GM21529 (cell line): ENCODE measurements around the gene VPS37B.

Source experiments
- ATAC-seq: cut with Tn5 transposase; IDR thresholded peaks from one replicate; pipeline ENCODE4 v1.9.1; 2021; ENCODE audit not compliant: unreplicated experiment

Gene VPS37B

DNA sequence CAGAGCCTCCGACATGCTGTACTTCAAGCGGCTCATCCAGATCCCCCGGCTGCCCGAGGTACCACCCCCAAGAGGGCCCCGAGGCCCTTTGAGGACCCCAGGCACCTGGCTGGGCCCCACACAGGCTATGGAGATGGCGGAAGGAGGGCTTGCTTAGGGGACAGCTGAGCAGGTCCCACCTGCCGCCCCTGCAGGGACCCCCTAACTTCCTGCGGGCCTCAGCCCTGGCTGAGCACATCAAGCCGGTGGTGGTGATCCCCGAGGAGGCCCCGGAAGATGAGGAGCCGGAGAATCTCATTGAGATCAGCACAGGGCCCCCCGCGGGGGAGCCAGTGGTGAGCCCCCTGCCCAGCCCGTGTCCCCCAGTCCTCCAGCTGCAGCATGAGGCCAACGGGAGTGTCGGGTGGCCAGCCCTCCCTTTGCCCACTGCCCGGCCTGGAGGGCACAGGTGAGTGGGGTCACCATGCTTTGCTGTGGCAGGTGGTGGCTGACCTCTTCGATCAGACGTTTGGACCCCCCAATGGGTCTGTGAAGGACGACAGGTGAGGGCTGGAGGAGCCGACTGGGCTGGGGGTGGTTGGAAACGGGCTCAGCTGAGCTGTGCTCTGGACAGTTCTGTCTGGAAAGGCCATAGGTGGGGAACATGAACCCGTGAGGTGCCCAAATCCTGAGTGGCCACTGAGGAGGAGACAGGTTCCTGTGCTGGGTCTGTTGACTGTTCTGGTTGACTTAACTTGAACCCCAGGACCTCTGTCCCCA lies 40.7 kb downstream of the VPS37B start:
- ATAC-seq: no peak

DNA sequence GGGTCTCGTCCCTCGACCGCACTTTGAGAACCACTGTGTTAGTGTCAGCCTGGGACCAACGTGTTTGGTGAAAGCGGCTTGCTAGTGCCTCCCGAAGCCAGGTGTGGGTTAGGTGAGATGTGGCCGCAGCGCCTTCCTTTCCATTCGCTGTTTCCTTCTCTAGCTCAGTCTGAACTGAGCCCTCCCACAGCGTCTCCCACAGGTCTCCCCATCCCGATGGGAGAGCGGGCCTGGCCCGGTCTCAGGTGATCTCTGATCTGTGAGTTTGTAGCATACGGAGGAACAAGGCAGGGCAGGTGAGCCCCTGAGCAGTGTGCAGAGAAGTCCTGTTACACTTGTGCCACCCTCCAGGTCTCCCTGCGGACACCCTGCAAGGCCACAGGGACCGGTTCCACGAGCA lies 41.4 kb downstream of the VPS37B start:
- ATAC-seq: no peak

DNA sequence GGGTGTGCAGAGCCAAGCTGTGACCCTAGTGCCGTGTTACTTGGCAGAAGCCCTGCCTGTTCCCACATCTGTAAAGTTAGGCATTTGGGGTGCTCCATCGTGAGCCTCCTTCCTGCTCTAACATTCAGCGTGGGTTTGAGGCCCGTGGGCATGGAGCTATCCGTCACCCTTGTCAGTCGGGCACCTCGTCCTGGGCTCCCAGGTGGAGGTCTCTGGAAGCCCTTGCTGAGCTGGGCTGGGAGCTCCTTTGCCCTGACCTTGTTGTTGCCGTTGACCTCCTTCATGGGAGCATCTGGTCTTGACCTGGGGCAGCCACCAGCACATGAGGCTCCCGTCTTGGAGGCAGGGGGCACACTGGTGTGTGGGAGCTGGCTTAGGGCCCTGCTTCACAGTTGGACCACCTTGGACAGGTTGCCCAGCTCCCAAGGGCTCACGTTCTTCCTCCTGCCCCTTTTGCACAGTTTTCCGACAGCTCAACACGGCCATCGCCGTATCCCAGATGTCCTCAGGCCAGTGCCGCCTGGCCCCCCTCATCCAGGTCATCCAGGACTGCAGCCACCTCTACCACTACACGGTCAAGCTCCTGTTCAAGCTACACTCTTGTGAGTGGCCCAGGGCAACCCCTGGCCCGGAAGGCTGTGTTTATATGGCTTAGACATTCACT lies 42.2 kb downstream of the VPS37B start:
- ATAC-seq: no peak

DNA sequence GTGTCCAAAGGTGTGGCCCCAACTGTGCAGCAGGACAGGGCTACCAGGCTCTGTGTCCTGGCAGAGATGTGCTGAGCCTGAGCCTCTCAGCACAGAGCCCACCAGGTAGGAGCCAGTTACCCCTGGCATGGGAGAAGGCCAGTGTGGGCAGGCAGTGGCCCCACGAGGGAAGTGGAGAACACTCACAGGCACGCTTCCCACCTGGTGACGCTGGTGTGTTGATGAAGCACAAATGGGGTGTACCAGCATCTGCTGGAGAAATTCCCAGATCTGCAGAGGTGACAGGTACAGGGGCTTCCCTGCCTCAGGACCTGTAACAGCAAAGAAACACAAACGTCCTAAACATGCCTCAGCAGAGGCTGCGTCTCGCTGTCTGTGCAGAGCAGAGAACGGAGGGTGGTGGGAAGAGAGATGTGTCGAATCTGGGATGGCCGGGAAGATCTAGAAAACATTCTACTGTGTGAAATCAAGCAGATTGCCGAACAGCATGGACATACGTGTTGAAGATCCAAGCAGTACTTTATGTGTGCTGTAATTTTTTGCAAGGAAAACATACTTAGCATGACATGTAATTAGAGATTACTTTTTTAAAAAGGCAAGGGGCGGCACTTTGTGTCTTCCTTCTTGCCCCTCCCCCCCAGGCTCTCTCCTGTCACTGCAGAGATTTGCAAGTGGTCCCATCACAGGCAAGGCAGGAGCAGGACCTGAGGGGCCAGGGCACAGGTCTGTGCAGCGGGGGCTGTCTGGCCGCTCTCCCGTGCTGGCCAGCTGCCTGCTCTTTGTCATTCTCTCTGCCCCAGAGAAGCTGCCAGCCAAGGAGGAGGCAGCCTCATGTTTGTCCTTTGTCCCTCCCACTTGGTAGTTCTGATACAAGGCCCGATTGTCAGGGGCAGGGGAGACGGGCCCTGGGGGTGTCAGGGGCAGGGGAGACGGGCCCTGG lies 43.3 kb downstream of the VPS37B start:
- no peak for ATAC-seq

DNA sequence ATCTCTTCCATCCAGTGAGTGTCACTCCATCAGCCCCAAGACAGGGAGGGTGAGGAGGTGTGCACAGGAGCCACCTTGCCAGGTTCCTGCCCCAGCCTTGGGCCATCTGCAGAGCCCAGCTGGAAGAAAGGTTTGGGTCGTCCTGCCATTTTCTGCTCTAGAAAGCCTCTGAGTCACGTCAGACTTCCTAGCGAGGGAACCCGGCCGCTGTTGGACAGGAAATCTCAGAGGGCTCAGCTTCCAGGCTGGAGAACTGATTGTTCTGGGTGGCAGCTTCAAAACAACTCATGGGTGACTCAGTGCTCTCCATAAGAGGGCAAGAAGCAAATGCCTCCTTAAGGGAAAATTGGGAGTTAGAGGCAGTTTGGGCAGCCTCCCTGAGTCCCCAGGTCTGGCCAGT lies 44.1 kb downstream of the VPS37B start:
- no peak for ATAC-seq

DNA sequence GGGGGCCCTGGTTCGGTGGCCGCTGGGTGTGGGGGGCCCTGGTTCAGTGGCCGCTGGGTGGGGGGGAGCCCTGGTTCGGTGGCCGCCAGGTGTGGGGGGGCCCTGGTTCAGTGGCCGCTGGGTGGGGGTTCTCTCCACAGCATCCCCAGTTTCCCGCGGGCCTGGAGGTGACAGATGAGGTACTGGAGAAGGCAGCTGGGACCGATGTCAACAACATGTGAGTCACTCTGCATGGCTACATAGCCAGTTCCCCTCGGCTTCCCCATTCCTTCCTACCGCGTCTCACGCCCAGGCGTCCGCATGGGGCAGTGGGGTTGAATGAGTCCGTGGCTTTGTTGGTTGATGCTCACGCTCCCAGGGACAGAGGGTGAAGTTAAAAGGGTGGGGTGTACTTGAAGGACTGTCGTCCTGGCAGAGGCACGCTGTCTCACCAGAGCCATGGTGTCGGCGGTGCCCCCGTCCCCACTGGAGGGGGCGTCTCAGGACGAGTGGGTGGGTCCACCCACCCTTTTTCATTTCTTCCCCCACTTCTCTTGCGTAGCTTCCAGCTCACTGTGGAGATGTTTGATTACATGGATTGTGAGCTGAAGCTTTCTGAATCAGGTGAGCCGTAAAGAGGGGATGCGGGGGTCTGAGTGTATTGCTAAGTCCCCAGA lies 45.1 kb downstream of the VPS37B start:
- ATAC-seq: no peak

DNA sequence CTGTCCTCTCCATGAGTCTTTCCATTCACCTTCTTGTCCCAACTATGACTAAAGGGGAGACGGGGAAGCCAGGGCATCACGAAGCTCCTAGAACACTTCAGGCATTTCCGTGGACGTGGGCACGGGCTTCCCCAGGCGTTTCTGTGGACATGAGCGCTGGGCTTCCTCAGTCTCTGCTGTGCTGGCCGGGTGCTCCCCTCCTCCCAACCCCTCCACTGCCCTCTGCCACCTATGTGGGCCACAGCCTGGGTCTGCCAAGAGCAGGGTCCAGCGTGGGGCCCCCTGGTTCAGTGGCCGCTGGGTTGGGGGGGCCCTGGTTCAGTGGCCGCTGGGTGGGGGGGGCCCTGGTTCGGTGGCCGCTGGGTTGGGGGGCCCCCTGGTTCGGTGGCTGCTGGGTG lies 45.9 kb downstream of the VPS37B start:
- ATAC-seq: no peak

DNA sequence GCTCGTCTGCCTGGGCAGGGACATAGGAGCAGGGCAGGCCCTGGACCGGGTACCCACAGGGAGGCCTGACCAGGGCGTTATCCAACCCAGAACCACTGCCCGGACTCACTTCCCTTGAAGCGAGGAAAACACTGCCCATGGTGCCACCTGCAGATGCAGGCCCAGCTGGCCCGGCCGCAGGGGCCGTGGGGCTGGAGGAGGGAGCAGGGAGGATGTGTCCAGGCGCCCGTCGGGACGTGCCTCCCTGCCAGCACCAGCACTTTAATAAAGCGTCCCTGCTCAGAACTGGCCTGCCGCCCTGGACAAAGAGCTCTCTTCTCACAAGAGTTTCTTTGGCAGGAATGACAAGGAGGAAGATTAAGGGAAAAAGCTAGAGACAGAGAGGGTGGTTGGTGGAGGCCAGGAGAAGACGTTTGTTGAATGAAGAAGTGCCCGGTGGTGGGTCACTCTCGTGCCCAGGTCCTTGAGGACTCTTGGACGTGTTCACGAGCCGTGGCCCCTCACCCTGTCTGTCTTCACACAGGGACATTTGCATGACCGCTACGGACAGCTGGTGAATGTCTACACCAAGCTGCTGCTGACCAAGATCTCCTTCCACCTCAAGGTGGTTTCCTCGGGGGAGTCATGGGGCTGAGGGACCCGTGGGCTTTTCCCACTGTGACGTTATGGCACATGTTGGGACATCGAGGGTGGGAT lies 46.4 kb downstream of the VPS37B start:
- no peak for ATAC-seq

DNA sequence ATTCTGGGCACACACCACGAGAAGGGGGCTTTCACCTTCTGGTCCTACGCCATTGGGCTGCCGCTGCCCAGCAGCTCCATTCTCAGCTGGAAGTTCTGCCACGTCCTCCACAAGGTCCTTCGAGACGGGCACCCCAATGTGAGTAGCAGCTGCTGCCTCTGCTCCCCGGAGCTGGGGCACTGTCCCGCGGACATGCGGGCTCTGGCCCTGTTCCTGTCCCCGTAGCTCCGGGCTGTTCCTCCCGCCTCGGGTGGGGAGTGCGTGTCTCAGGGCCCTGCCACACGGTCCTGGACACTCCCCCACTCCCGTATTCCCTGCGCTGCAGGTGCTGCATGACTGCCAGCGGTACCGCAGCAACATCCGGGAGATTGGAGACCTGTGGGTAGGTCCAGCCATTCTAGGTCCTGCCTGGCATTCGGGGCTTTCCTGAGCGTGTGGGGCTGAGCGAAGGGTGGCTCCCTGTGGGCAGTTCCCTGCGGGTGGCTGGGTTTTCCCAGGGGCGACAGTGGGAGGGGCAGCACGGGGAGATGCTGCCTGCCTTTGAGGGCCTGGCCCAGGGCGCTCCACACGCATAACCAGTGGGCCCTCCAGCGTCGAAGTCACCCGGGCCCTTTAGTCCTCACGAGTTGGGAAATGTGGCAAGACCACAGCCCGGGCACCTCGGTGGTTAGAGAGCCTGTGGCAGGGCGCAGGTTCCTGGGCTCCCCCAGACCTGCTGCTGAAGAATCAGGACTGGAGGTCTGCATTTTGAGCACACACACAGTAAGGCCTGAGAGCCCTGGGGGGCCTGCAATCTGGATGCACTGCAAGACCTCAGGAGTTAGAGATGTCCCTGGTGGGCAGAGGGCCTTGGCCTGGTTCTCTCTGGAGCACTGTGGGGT lies 47.2 kb downstream of the VPS37B start:
- ATAC-seq: no peak

DNA sequence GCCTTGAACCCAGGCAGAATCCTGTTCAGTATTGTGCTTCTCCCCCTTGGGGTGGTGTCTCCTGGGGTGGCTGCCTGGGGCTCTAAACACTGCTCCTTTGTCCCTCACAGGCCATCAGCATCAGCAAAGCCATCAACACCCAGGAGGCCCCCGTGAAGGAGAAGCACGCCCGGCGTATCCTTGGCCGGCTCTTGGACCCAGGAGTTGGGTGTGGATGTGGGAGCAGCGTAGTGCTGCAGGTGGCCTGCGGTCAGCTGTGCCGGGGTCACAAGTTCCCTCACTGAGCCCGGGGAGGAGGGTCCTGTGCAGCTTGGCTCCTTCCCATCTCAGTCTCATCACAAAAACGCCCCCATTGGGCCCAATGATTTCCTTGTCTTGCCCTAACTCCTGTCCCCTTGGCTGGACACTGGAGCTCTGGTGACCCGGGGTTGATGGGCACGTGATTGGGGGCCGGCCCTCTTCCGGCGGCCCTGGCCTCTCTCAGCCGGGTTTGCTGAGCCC lies 48.0 kb downstream of the VPS37B start:
- no peak for ATAC-seq

DNA sequence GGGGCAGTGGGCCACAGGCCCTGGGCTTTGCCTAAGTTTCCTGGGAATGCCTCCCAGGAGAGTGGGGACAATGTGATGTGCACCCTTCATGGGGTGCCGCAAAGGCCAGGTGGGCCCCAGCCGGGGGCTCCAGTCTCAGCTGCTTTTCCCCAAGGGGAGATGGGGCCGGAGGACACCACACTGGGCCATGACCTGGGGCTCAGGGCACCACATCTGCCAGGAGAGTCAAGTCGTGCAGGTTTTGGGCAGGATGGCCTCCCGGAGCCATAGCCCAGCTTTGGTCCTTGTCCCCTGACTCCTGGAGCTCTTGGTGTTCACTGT lies 48.4 kb downstream of the VPS37B start:
- ATAC-seq: no peak

DNA sequence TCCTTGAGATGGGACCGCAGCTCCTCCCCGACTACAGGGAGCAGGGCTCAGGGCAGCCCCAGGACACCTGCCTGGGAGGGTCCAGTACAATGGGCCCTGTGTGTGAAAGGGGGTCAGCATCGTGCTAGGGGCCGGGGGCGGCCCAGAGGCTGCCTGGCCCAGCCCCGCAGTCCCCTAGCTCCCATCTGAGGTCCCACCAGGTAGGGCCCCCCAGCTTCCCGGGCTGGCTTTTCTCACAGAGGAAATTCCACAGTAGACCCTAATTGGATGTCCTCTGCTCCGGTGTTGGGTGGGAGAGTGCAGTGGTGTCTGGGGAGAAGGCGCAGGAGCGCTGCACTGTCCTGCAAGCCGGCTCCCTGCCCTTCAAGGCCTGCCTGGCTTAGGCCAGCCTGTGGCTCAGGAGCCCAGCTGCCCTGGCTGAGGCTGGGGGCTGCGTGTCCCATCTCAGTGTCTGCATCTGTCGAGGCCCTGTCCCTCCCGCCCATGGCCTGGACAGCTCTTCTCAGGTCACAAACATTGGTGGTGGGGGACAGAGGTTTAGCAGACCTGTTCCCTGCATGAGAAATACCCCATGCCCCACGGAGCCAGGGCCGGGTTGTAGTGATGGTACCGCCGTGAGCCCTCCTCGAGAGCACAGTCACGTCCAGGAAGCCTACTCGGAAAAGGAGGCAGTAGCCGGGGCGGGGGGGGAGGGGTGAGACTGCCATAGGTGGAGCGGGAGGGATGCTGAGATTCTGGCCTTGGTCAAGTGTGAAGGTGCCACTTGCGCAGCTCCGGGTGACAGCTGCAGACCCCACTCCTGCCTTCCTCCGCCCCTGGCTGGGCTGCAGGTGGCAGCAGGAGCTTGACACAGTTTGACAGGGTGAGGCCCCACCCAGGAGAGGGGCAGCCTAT lies 49.1 kb downstream of the VPS37B start:
- ATAC-seq: no peak

DNA sequence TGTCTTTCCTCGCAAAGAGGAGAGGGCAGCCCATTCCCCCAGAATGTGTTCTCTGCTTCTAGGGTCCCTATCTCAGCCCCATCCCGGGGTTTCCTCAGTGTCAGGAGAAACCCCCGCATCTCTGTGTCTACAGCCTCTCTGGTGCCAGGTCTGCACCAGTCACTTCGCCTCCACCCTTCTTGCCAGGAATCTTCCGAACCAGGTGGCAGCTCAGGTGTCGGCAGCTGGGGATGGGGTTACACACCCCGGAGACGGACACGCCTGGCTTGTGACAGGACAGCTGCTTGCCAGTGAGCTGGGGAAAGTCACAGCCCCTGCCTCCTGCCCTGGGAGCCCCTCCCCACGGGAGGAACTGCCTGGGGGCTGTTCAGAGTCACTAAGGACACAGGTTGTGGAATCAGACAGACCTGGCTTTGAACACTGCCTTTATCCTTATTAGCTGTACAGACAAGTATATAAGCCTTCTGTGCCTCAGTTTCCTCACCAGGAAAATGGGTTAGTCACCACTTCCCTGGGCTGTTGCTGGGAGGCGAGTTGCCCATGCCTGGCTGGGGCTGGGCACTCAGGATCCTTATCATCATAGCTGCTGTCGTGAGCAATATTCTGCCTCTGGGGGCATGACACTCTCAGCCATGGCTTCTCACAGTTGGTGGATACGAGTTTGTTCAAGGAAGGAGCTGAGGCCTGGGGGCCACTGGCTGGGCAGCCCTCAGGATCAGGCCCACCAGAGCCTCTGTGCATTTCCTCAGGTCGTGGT lies 49.9 kb downstream of the VPS37B start:
- ATAC-seq: no peak

DNA sequence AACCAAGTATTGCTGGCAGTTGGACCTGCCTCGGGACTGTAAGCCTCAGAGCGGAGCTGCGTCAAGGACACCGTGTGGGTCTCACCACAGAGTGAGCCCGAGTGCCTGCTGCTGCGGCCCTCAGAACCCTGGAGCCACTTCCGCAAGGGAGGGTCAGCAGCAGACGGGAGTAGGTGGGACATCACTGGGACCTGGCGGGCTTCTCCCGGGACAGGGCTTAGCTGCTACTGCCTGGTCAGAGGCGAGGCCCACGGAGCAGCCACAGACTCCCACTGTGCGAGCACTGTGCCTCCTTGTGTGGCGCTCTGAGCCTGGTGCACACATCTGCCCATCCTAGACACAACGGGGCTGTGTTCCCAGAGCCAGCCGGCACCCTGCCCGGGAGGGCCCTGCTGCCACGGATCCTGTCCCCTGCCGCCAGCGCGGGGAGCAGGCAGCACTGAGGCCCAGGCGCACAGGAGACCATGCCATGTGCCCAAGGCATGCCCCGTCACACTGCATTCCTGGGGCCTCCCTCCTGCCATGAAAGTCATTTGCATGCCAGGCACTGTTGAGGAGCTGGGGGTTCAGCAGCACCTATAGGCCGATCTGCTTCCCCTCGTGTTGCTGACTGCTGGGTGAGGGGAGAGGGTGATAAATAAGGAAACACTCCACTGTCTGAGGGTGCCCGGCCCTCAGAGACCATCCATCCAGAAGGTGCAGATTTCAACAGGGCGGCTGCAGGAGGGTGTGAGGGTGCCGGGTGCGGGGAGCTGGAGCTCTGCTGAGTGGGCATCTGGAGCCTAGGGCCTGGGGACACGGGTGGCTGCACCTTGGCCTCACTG lies 50.7 kb downstream of the VPS37B start:
- no peak for ATAC-seq

DNA sequence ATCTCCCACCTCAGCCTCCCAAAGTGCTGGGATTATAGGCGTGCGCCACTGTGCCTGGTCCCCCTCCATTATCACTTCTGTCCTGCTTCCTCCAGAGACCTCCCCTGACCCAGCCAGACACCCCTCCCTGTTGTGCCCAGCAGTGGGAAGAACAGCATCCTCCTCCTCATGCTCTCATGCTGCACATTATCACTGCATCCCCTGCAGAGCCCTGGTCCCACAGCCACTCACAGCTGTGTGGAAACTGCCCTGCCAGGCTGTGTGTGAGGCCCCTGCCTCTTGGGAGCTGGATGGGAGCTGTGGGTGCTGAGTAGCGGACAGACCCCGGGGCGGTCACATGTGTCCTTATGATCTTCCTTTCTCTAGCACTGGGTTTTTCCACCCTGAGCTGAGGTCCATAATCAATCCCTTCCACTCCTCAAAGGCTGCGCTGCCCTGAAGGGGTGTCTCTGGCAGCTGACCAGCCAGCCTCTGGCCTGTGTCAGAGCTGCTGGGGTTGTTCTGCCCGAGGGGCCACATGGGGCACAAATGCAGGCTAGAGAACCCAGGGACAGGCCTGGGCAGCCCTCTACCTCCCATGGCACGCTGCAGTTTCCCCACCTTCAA lies 51.5 kb downstream of the VPS37B start:
- ATAC-seq: no peak

DNA sequence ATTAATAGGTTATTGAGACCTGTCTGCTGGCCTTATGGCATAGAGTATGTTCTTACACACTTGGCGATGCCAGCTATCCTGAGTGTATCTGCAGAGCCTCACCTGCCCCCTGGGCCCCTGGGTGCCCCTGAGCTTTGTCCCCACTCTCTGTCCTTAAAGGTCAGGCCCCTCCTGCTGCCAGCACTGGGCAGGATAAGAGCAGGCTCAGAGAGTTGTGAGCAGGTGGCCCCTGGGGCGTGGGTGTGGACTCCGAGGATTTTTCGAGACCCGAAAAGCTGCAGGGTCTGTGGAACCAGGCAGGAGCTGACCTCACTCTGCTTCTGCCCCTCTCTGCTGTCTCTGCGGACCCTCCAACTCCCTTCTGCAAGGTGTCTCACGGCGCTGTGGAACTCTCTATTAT lies 52.5 kb downstream of the VPS37B start:
- no peak for ATAC-seq
